ENCODE results near the gene CREBL2. TPM values are rescaled to one million over a fixed set of nuclear protein-coding genes. Genes with fewer than 3 reads are reported as not detected.

CREBL2 gene
- total RNA-seq, 2 experiments from 2014 or later = 3.4 to 4.3 TPM

DNA sequence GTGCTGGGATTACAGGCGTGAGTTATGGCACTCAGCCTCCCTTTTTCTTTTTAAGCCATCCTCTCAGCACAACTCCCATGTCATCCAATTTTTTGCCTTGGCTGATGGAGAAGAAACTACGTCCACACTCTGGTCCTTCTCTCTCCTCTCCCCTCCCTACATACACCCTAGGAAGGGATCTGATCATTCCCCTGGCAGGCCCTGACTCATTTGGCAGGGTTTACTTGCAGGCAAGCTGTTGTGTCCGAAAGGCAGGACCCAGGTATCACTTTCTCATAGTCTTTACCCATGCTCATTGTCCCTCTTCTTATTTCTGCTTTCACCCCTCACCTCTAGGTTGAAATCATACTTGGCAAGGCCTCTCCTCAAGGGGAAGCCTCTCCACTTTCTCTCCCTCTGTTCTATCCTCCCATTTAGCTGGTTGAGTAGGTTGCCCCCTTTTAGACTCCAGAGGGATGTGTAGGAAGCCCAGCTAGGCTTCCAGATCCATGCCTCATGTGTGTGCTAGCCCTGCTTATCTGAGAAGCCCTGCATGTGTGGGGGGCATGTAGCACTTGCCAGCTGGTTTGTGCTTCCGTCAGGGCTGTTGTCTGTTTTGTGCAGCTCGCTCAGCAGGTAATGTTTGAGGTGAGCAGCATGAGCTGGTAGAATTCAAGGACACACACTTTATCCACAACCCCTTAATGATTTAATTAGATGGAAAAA lies 69.5 kb downstream of the CREBL2 start:
- Histone ChIP-seq H4K20me1 (ENCODE audit: insufficient read depth, low read length) (no peaks in the 10 kb centered on the region), H3K4me3 (ENCODE audit: low read depth, low read length, poor library complexity, severe bottlenecking) (no peak overlapping the region), H3K9me2 (ENCODE audit: insufficient read depth, low read length) (no peaks in the 10 kb centered on the region), H3K4me2 (ENCODE audit: low read length) (no peak overlapping the region), H2AFZ (ENCODE audit: low read length) (no peak overlapping the region), H3K79me2 (ENCODE audit: insufficient read depth, low read depth, low read length) (no peaks in the 10 kb centered on the region), H3K27ac (ENCODE audit: low read depth, low read length, poor library complexity, severe bottlenecking) (no peak overlapping the region), H3K4me1 (ENCODE audit: insufficient read depth, low read length, poor library complexity, severe bottlenecking) (no peaks in the 10 kb centered on the region), H3K9me3 (ENCODE audit: low read length) (no peaks in the 10 kb centered on the region), H3K36me3 (ENCODE audit: insufficient read depth, low read length) (no peaks in the 10 kb centered on the region)
- CTCF ChIA-PET (ENCODE audit: unreplicated experiment) = no interaction called here
- BruUV-seq (replicated peaks) = no TSS peak
- TF ChIP-seq, protein P1, sequence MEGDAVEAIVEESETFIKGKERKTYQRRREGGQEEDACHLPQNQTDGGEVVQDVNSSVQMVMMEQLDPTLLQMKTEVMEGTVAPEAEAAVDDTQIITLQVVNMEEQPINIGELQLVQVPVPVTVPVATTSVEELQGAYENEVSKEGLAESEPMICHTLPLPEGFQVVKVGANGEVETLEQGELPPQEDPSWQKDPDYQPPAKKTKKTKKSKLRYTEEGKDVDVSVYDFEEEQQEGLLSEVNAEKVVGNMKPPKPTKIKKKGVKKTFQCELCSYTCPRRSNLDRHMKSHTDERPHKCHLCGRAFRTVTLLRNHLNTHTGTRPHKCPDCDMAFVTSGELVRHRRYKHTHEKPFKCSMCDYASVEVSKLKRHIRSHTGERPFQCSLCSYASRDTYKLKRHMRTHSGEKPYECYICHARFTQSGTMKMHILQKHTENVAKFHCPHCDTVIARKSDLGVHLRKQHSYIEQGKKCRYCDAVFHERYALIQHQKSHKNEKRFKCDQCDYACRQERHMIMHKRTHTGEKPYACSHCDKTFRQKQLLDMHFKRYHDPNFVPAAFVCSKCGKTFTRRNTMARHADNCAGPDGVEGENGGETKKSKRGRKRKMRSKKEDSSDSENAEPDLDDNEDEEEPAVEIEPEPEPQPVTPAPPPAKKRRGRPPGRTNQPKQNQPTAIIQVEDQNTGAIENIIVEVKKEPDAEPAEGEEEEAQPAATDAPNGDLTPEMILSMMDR (conservative IDR thresholded peaks at IDR 0.05; ENCODE audit: low read length) = no peak
- TF ChIP-seq EZH2phosphoT487 (IDR thresholded peaks at IDR 0.05; ENCODE audit: borderline replicate concordance, low read depth, low read length) = no peak
- intact Hi-C loops (cut with micrococcal nuclease; ENCODE audit: unreplicated experiment) = no loop called here
- POLR2A ChIA-PET = interaction anchor here (0.6 to 2.0 kb wide), 4 partner anchors 9 to 541 kb away, joined by 3 to 4 read pairs (median 3); no protein-coding TSS in a partner anchor
- DNase-seq (ENCODE audit: low spot score) = no peak

GRCh38 chr12:12682284-12682683 lies 70.6 kb downstream of the CREBL2 start:
- no peak overlapping the region for H3K27ac ChIP-seq (ENCODE audit: low read depth, low read length, poor library complexity, severe bottlenecking)
- POLR2A ChIA-PET = interaction anchor here (1.1 to 2.0 kb wide), 2 partner anchors 8 to 47 kb away, joined by 3 to 4 read pairs; no protein-coding TSS in a partner anchor
- DNase-seq (ENCODE audit: low spot score) = no peak
- BruUV-seq (replicated peaks) = no TSS peak
- no peaks in the 10 kb centered on the region for H3K4me1 ChIP-seq (ENCODE audit: insufficient read depth, low read length, poor library complexity, severe bottlenecking)
- no peak overlapping the region for H3K4me2 ChIP-seq (ENCODE audit: low read length)
- CTCF ChIA-PET (ENCODE audit: unreplicated experiment) = no interaction called here
- H3K79me2 ChIP-seq (ENCODE audit: insufficient read depth, low read depth, low read length) = no peaks in the 10 kb centered on the region
- TF ChIP-seq EZH2phosphoT487 (IDR thresholded peaks at IDR 0.05; ENCODE audit: borderline replicate concordance, low read depth, low read length) = no peak
- TF ChIP-seq, protein P1 (conservative IDR thresholded peaks at IDR 0.05; ENCODE audit: low read length) = no peak
- intact Hi-C loops (cut with micrococcal nuclease; ENCODE audit: unreplicated experiment) = no loop called here
- no peaks in the 10 kb centered on the region for H3K36me3 ChIP-seq (ENCODE audit: insufficient read depth, low read length)
- no peaks in the 10 kb centered on the region for H4K20me1 ChIP-seq (ENCODE audit: insufficient read depth, low read length)
- H3K4me3 ChIP-seq (ENCODE audit: low read depth, low read length, poor library complexity, severe bottlenecking) = no peak overlapping the region
- H3K9me2 ChIP-seq (ENCODE audit: insufficient read depth, low read length) = no peaks in the 10 kb centered on the region
- no peaks in the 10 kb centered on the region for H3K9me3 ChIP-seq (ENCODE audit: low read length)
- no peak overlapping the region for H2AFZ ChIP-seq (ENCODE audit: low read length)

DNA sequence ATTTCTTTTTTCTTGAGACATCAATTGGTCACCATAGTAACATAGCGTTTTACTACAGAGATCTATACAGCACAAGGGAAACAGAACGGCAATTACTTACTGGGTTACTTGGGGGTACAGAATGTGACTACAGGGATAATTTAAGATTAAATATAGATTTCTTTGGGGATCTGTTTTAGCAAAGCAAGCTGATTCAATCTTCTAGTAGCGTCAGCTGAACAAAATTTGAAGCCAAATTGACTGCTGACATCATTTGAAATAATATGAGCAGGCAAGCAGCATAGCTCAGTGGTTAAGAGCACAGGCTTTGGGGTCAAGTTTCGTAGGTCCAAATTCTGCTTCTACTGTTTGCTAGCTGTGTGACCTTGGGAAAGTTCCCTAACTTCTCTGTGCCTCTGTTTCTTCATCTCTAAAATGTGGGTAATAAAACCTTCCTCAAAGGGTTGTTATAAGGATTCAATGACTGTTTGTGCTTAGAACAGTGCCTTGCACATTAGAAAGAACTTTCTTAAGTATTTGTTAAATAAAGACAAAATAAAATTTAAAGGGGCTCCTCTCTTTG lies 71.5 kb downstream of the CREBL2 start:
- Histone ChIP-seq H3K4me3 (ENCODE audit: low read depth, low read length, poor library complexity, severe bottlenecking) (no peak overlapping the region), H3K36me3 (ENCODE audit: insufficient read depth, low read length) (no peaks in the 10 kb centered on the region), H3K9me3 (ENCODE audit: low read length) (no peaks in the 10 kb centered on the region), H3K4me2 (ENCODE audit: low read length) (no peak overlapping the region), H3K27ac (ENCODE audit: low read depth, low read length, poor library complexity, severe bottlenecking) (no peak overlapping the region), H3K79me2 (ENCODE audit: insufficient read depth, low read depth, low read length) (no peaks in the 10 kb centered on the region), H3K9me2 (ENCODE audit: insufficient read depth, low read length) (no peaks in the 10 kb centered on the region), H2AFZ (ENCODE audit: low read length) (no peak overlapping the region), H3K4me1 (ENCODE audit: insufficient read depth, low read length, poor library complexity, severe bottlenecking) (no peaks in the 10 kb centered on the region), H4K20me1 (ENCODE audit: insufficient read depth, low read length) (no peaks in the 10 kb centered on the region)
- no peak for TF ChIP-seq EZH2phosphoT487 (IDR thresholded peaks at IDR 0.05; ENCODE audit: borderline replicate concordance, low read depth, low read length)
- TF ChIP-seq, protein P1 (conservative IDR thresholded peaks at IDR 0.05; ENCODE audit: low read length) = no peak
- CTCF ChIA-PET (ENCODE audit: unreplicated experiment) = interaction anchor here (0.5 kb wide), 1 partner anchor 306 kb away, joined by 3 read pairs; no protein-coding TSS in a partner anchor
- POLR2A ChIA-PET = interaction anchor here (0.6 to 1.3 kb wide), 3 partner anchors 11 to 245 kb away, joined by 3 to 4 read pairs (median 4); no protein-coding TSS in a partner anchor
- BruUV-seq (replicated peaks) = no TSS peak
- intact Hi-C loops (cut with micrococcal nuclease; ENCODE audit: unreplicated experiment) = no loop called here
- DNase-seq (ENCODE audit: low spot score) = no peak

Measured in OCI-LY7 (cell line).